Activated T-cell treated with anti-CD3 and anti-CD28 coated beads, Interleukin-2, amount 50 U/mL, for 24 hours (primary cell): ENCODE data around the gene SFRP5.

Source experiments
- DNase-seq: peaks from one replicate; pipeline ENCODE4 v3.0.0-alpha.2; 2020
- H3K27ac Mint-ChIP-seq: 2 replicates; pipeline ENCODE4 v1.8.0; 2020; ENCODE audit warnings: mild to moderate bottlenecking, mixed read lengths
- H3K27me3 Mint-ChIP-seq: 2 replicates; pipeline ENCODE4 v1.8.0; 2020; ENCODE audit warnings: mixed read lengths
- H3K36me3 Mint-ChIP-seq: 2 replicates; pipeline ENCODE4 v1.8.0; 2020; ENCODE audit warnings: low read depth, mixed read lengths
- H3K4me1 Mint-ChIP-seq: 2 replicates; pipeline ENCODE4 v1.8.0; 2020; ENCODE audit warnings: low read depth, mixed read lengths
- H3K4me3 Mint-ChIP-seq: 2 replicates; pipeline ENCODE4 v1.8.0; 2020; ENCODE audit warnings: mild to moderate bottlenecking, moderate library complexity, mixed read lengths
- H3K9me3 Mint-ChIP-seq: 2 replicates; pipeline ENCODE4 v1.8.0; 2020; ENCODE audit warnings: mixed read lengths

SFRP5 gene

GRCh38 chr10:97771913-97772823 is at the start of gene SFRP5:
Gene SFRP5 (minus strand): TSS chr10:97771999. CDS start chr10:97771833, 166 bp downstream.
- peaks cover 36% of the 10 kb centered on the region for H3K27me3 Mint-ChIP-seq
- H3K27ac Mint-ChIP-seq = no peak within 1 kb of the TSS
- H3K36me3 Mint-ChIP-seq = no peaks in the 10 kb centered on the region
- no peaks in the 10 kb centered on the region for H3K9me3 Mint-ChIP-seq
- H3K4me3 Mint-ChIP-seq = peak within 1 kb of the TSS; percentile 69
- H3K4me1 Mint-ChIP-seq = peaks cover 13% of the 10 kb centered on the region
- no peak for DNase-seq

- no peak for DNase-seq
- no peaks in the 10 kb centered on the region for H3K36me3 Mint-ChIP-seq
- no peak overlapping the region for H3K4me3 Mint-ChIP-seq
- H3K9me3 Mint-ChIP-seq = no peaks in the 10 kb centered on the region
- no peaks in the 10 kb centered on the region for H3K4me1 Mint-ChIP-seq
- H3K27me3 Mint-ChIP-seq = no peaks in the 10 kb centered on the region
- H3K27ac Mint-ChIP-seq = no peak overlapping the region
Measured at GRCh38 chr10:97820096-97820704, 48.4 kb upstream of the SFRP5 start.

- H3K9me3 Mint-ChIP-seq = no peaks in the 10 kb centered on the region
- H3K27me3 Mint-ChIP-seq = no peaks in the 10 kb centered on the region
- no peaks in the 10 kb centered on the region for H3K36me3 Mint-ChIP-seq
- H3K4me3 Mint-ChIP-seq = no peak overlapping the region
- H3K27ac Mint-ChIP-seq = no peak overlapping the region
- H3K4me1 Mint-ChIP-seq = no peaks in the 10 kb centered on the region
- DNase-seq = no peak
Measured at GRCh38 chr10:97818572-97818971, 46.8 kb upstream of the SFRP5 start.

GRCh38 chr10:97816609-97817008 is 44.8 kb upstream of the SFRP5 start:
- Mint-ChIP-seq H3K36me3 (no peaks in the 10 kb centered on the region), H3K4me3 (no peak overlapping the region), H3K27me3 (no peaks in the 10 kb centered on the region), H3K4me1 (peaks cover 6% of the 10 kb centered on the region), H3K9me3 (no peaks in the 10 kb centered on the region), H3K27ac (no peak overlapping the region)
- no peak for DNase-seq

GRCh38 chr10:97814996-97815395 is 43.2 kb upstream of the SFRP5 start:
- H3K4me3 Mint-ChIP-seq = no peak overlapping the region
- H3K27me3 Mint-ChIP-seq = no peaks in the 10 kb centered on the region
- H3K4me1 Mint-ChIP-seq = peaks cover 6% of the 10 kb centered on the region
- no peaks in the 10 kb centered on the region for H3K9me3 Mint-ChIP-seq
- H3K36me3 Mint-ChIP-seq = no peaks in the 10 kb centered on the region
- no peak overlapping the region for H3K27ac Mint-ChIP-seq
- no peak for DNase-seq

GRCh38 chr10:97813311-97813710 is 41.5 kb upstream of the SFRP5 start:
- DNase-seq = no peak
- Mint-ChIP-seq H3K4me1 (peaks cover 6% of the 10 kb centered on the region), H3K4me3 (no peak overlapping the region), H3K27me3 (no peaks in the 10 kb centered on the region), H3K9me3 (no peaks in the 10 kb centered on the region), H3K36me3 (no peaks in the 10 kb centered on the region), H3K27ac (no peak overlapping the region)

GRCh38 chr10:97812696-97813095 is 40.9 kb upstream of the SFRP5 start:
- no peaks in the 10 kb centered on the region for H3K9me3 Mint-ChIP-seq
- H3K27me3 Mint-ChIP-seq = no peaks in the 10 kb centered on the region
- no peak for DNase-seq
- H3K27ac Mint-ChIP-seq = no peak overlapping the region
- H3K36me3 Mint-ChIP-seq = no peaks in the 10 kb centered on the region
- no peak overlapping the region for H3K4me3 Mint-ChIP-seq
- peaks cover 6% of the 10 kb centered on the region for H3K4me1 Mint-ChIP-seq

GRCh38 chr10:97811958-97812357 is 40.2 kb upstream of the SFRP5 start:
- H3K27ac Mint-ChIP-seq = no peak overlapping the region
- no peaks in the 10 kb centered on the region for H3K36me3 Mint-ChIP-seq
- no peaks in the 10 kb centered on the region for H3K9me3 Mint-ChIP-seq

GRCh38 chr10:97810446-97810845 is 38.6 kb upstream of the SFRP5 start:
- Mint-ChIP-seq H3K27me3 (no peaks in the 10 kb centered on the region), H3K9me3 (no peaks in the 10 kb centered on the region)

More at GRCh38 chr10:97811958-97812357, 40.2 kb upstream of the SFRP5 start:
- Mint-ChIP-seq H3K4me3 (no peak overlapping the region), H3K27me3 (no peaks in the 10 kb centered on the region), H3K4me1 (peaks cover 6% of the 10 kb centered on the region)
- DNase-seq = no peak

GRCh38 chr10:97805949-97806348 is 34.1 kb upstream of the SFRP5 start:
- H3K27me3 Mint-ChIP-seq = no peaks in the 10 kb centered on the region
- no peaks in the 10 kb centered on the region for H3K4me1 Mint-ChIP-seq
- no peaks in the 10 kb centered on the region for H3K9me3 Mint-ChIP-seq
- no peak for DNase-seq
- H3K36me3 Mint-ChIP-seq = no peaks in the 10 kb centered on the region
- H3K4me3 Mint-ChIP-seq = no peak overlapping the region
- H3K27ac Mint-ChIP-seq = no peak overlapping the region

More at GRCh38 chr10:97810446-97810845, 38.6 kb upstream of the SFRP5 start:
- no peaks in the 10 kb centered on the region for H3K36me3 Mint-ChIP-seq
- no peak overlapping the region for H3K27ac Mint-ChIP-seq
- H3K4me3 Mint-ChIP-seq = no peak overlapping the region
- DNase-seq = no peak
- peaks cover 6% of the 10 kb centered on the region for H3K4me1 Mint-ChIP-seq

GRCh38 chr10:97805096-97805884 is 33.5 kb upstream of the SFRP5 start:
- Mint-ChIP-seq H3K4me1 (no peaks in the 10 kb centered on the region), H3K27ac (no peak overlapping the region), H3K27me3 (no peaks in the 10 kb centered on the region)

GRCh38 chr10:97801422-97801821 is 29.6 kb upstream of the SFRP5 start:
- Mint-ChIP-seq H3K9me3 (peaks cover 11% of the 10 kb centered on the region), H3K27ac (no peak overlapping the region), H3K4me1 (peaks cover 10% of the 10 kb centered on the region), H3K27me3 (no peaks in the 10 kb centered on the region), H3K4me3 (no peak overlapping the region), H3K36me3 (no peaks in the 10 kb centered on the region)
- no peak for DNase-seq

More at GRCh38 chr10:97805096-97805884, 33.5 kb upstream of the SFRP5 start:
- Mint-ChIP-seq H3K9me3 (no peaks in the 10 kb centered on the region), H3K4me3 (no peak overlapping the region), H3K36me3 (no peaks in the 10 kb centered on the region)
- DNase-seq = no peak

GRCh38 chr10:97800474-97800873 is 28.7 kb upstream of the SFRP5 start:
- Mint-ChIP-seq H3K36me3 (no peaks in the 10 kb centered on the region), H3K4me3 (no peak overlapping the region), H3K4me1 (peaks cover 19% of the 10 kb centered on the region), H3K9me3 (peaks cover 11% of the 10 kb centered on the region), H3K27me3 (no peaks in the 10 kb centered on the region), H3K27ac (no peak overlapping the region)
- no peak for DNase-seq

GRCh38 chr10:97798958-97799610 is 27.3 kb upstream of the SFRP5 start:
- no peaks in the 10 kb centered on the region for H3K36me3 Mint-ChIP-seq
- H3K4me1 Mint-ChIP-seq = peaks cover 19% of the 10 kb centered on the region
- H3K4me3 Mint-ChIP-seq = no peak overlapping the region
- H3K27ac Mint-ChIP-seq = no peak overlapping the region
- no peak for DNase-seq
- peaks cover 11% of the 10 kb centered on the region for H3K9me3 Mint-ChIP-seq
- H3K27me3 Mint-ChIP-seq = no peaks in the 10 kb centered on the region
